ENCODE results near the gene CDC42EP4. TPM values are rescaled to one million over a fixed set of nuclear protein-coding genes. Genes with fewer than 3 reads are reported as not detected.

CDC42EP4 gene
- total and polyA plus RNA-seq, 4 donors: 50.4 to 106 (median 78.1) TPM

- 69% methylated on average over 4 of the region's 7 CpGs for WGBS (ENCODE audit: insufficient coverage)
- no peak overlapping the region for H3K4me3 ChIP-seq (ENCODE audit: low read depth, low read length)
- H3K27me3 ChIP-seq (ENCODE audit: control insufficient read depth, insufficient read depth, low read length): no peaks in the 10 kb centered on the region
- no peak for DNase-seq (ENCODE audit: low read depth in 4 of 6, low spot score in 6 of 6)
- H3K4me1 ChIP-seq (ENCODE audit: control insufficient read depth, insufficient read depth, low read length): peaks cover 32% of the 10 kb centered on the region
- peak overlapping the region; percentile 49 for H3K27ac ChIP-seq (ENCODE audit: low read depth, low read length)
- no peaks in the 10 kb centered on the region for H3K9me3 ChIP-seq (ENCODE audit: control insufficient read depth, insufficient read depth, low read length)
- peaks cover 19% of the 10 kb centered on the region for H3K36me3 ChIP-seq (ENCODE audit: control insufficient read depth, insufficient read depth, low read length)
Measured at GRCh38 chr17:73278049-73278464, 33.7 kb downstream of the CDC42EP4 start.

DNA sequence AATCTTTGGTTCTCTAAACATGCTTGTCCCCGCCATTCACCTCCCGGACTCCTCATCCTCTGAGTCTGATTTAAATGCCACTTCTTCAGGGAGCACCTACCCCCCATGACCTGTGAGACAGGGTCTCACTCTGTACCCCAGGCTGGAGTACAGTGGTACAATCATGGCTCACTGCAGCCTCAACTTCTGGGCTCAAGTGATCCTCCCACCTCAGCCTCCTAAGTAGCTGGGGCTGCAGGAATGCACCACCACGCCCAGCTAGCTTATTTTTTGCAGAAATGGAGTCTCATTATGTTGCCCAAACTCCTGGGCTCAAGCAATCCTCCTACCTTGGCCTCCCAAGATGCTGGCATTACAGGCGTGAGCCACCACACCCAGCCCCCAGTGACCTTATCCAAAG lies 37.3 kb downstream of the CDC42EP4 start:
- 96% methylated on average over 4 of the region's 4 CpGs for WGBS (ENCODE audit: insufficient coverage)
- no peak overlapping the region for H3K4me3 ChIP-seq (ENCODE audit: low read depth, low read length)
- no peak for DNase-seq (ENCODE audit: low read depth in 4 of 6, low spot score in 6 of 6)
- H3K27ac ChIP-seq (ENCODE audit: low read depth, low read length): no peak overlapping the region
- H3K27me3 ChIP-seq (ENCODE audit: control insufficient read depth, insufficient read depth, low read length): no peaks in the 10 kb centered on the region
- H3K36me3 ChIP-seq (ENCODE audit: control insufficient read depth, insufficient read depth, low read length): peaks cover 2% of the 10 kb centered on the region
- H3K9me3 ChIP-seq (ENCODE audit: control insufficient read depth, insufficient read depth, low read length): no peaks in the 10 kb centered on the region
- peaks cover 23% of the 10 kb centered on the region for H3K4me1 ChIP-seq (ENCODE audit: control insufficient read depth, insufficient read depth, low read length)

DNA sequence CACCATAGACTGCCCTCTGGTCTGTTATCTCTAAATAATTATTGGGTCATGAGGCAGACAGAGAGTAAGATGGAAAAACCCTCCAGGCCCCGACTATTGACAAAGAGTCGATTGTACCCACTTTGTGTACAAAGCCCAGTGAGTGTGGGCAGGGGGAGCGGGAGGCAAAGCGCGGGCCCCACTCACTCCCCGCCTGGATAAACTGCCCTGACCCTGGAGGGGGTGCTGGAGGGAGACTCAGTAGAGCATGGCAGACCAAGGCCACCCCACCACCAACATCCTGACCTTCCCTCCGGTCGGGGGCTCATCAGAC lies 38.9 kb downstream of the CDC42EP4 start:
- Histone ChIP-seq H3K9me3 (ENCODE audit: control insufficient read depth, insufficient read depth, low read length) (no peaks in the 10 kb centered on the region), H3K4me3 (ENCODE audit: low read depth, low read length) (no peak overlapping the region), H3K4me1 (ENCODE audit: control insufficient read depth, insufficient read depth, low read length) (peaks cover 18% of the 10 kb centered on the region), H3K36me3 (ENCODE audit: control insufficient read depth, insufficient read depth, low read length) (peaks cover 2% of the 10 kb centered on the region), H3K27me3 (ENCODE audit: control insufficient read depth, insufficient read depth, low read length) (no peaks in the 10 kb centered on the region), H3K27ac (ENCODE audit: low read depth, low read length) (no peak overlapping the region)
- DNase-seq (ENCODE audit: low read depth in 4 of 6, low spot score in 6 of 6): peak in 1 of 6 donors; percentile 46
- WGBS (ENCODE audit: insufficient coverage): 30% methylated on average over 2 of the region's 8 CpGs

DNA sequence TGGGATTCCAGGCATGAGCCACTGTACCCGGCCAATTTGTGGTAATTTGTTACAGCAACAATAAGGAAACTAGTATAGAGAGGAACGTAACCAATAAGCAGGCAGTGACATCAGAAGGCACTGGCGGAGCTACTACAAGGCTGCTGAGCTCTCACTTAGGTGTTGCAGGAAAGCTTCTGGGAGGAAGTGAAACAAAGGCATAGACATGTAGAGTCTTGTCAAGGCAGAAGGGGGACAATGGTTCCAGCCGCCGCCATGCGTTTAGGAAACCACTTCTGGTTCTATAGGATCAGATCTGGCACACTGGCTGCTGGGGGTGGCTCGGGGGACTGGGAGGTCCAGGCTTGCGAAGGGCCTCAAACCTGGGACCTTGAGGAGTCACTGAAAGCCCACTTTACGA lies 40.7 kb downstream of the CDC42EP4 start:
- 88% methylated on average over 7 of the region's 9 CpGs for WGBS (ENCODE audit: insufficient coverage)
- Histone ChIP-seq H3K36me3 (ENCODE audit: control insufficient read depth, insufficient read depth, low read length) (no peaks in the 10 kb centered on the region), H3K27me3 (ENCODE audit: control insufficient read depth, insufficient read depth, low read length) (no peaks in the 10 kb centered on the region), H3K27ac (ENCODE audit: low read depth, low read length) (no peak overlapping the region), H3K4me3 (ENCODE audit: low read depth, low read length) (no peak overlapping the region), H3K4me1 (ENCODE audit: control insufficient read depth, insufficient read depth, low read length) (peaks cover 35% of the 10 kb centered on the region), H3K9me3 (ENCODE audit: control insufficient read depth, insufficient read depth, low read length) (no peaks in the 10 kb centered on the region)
- no peak for DNase-seq (ENCODE audit: low read depth in 4 of 6, low spot score in 6 of 6)

DNA sequence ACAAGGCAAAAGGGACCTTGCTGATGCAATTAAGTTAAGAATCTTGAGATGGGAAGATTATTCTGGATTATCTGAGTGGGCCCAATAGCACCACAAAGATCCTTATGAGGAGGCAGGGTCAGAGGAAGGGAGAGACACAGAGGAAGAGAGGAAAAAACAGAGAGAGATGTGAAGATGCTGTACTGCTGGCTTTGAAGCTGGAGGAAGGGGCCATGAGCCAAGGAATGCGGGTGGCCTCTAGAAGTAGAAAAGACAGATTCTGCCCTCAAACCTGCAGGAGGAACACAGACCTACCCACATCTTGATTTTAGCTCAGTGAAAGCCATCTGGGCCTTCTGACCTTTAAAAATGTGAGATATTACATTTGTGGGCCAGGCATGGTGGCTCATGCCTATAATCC lies 42.0 kb downstream of the CDC42EP4 start:
- H3K27me3 ChIP-seq (ENCODE audit: control insufficient read depth, insufficient read depth, low read length): no peaks in the 10 kb centered on the region
- no CpG with 5 or more reads among the region's 1 CpG for WGBS (ENCODE audit: insufficient coverage)
- no peak overlapping the region for H3K27ac ChIP-seq (ENCODE audit: low read depth, low read length)
- DNase-seq (ENCODE audit: low read depth in 4 of 6, low spot score in 6 of 6): no peak
- no peaks in the 10 kb centered on the region for H3K36me3 ChIP-seq (ENCODE audit: control insufficient read depth, insufficient read depth, low read length)
- peaks cover 35% of the 10 kb centered on the region for H3K4me1 ChIP-seq (ENCODE audit: control insufficient read depth, insufficient read depth, low read length)
- H3K9me3 ChIP-seq (ENCODE audit: control insufficient read depth, insufficient read depth, low read length): no peaks in the 10 kb centered on the region
- no peak overlapping the region for H3K4me3 ChIP-seq (ENCODE audit: low read depth, low read length)

DNA sequence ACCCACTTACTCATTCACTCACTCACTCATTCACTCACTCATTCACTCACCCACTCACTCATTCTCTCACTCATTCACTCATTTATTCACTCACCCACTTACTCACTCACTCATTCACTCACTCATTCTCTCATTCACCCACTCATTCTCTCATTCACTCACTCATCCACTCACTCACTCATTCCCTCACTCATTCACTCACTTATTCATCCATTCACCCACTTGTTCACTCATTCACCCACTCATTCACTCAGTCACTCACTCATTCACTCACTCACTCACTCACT lies 42.5 kb downstream of the CDC42EP4 start:
- DNase-seq (ENCODE audit: low read depth in 4 of 6, low spot score in 6 of 6): no peak
- H3K27ac ChIP-seq (ENCODE audit: low read depth, low read length): no peak overlapping the region
- H3K4me3 ChIP-seq (ENCODE audit: low read depth, low read length): no peak overlapping the region
- peaks cover 35% of the 10 kb centered on the region for H3K4me1 ChIP-seq (ENCODE audit: control insufficient read depth, insufficient read depth, low read length)
- no peaks in the 10 kb centered on the region for H3K9me3 ChIP-seq (ENCODE audit: control insufficient read depth, insufficient read depth, low read length)
- H3K27me3 ChIP-seq (ENCODE audit: control insufficient read depth, insufficient read depth, low read length): no peaks in the 10 kb centered on the region
- no peaks in the 10 kb centered on the region for H3K36me3 ChIP-seq (ENCODE audit: control insufficient read depth, insufficient read depth, low read length)

DNA sequence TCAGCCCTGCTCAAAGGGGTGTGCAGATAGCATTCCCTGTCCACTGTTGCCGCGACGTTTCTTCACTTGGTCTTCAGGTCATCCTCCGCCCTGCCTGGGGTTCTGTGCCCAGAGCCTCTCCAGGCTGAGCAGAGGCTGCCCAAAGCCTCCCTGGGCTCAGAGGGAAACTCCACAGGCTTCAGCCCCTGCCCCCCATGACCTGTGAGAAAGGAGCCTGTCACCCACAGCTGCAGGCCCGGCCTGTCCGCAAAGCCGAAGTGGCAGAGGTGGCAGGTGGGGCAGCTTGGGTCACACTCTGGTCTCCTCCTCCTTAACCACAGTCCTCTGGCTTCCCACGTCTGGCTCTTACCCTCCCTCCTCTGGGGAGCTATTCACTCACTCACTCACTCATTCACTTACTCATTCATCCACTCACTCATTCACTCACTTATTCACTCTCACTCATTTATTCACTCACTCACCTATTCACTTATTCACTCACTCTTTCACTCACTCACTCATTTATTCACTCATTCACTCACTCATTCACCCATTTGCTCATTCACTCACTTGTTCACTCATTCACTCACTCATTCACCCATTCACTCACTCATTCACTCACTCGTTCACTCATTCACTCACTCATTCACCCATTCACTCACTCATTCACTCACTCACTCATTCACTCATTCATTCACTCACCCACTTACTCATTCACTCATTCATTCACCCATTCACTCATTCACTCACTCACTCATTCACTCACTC lies 43.0 kb downstream of the CDC42EP4 start:
- H3K4me1 ChIP-seq (ENCODE audit: control insufficient read depth, insufficient read depth, low read length): peaks cover 35% of the 10 kb centered on the region
- H3K9me3 ChIP-seq (ENCODE audit: control insufficient read depth, insufficient read depth, low read length): no peaks in the 10 kb centered on the region
- WGBS (ENCODE audit: insufficient coverage): 93% methylated on average over 9 of the region's 9 CpGs
- DNase-seq (ENCODE audit: low read depth in 4 of 6, low spot score in 6 of 6): no peak
- H3K27me3 ChIP-seq (ENCODE audit: control insufficient read depth, insufficient read depth, low read length): no peaks in the 10 kb centered on the region
- H3K4me3 ChIP-seq (ENCODE audit: low read depth, low read length): no peak overlapping the region
- H3K36me3 ChIP-seq (ENCODE audit: control insufficient read depth, insufficient read depth, low read length): no peaks in the 10 kb centered on the region
- H3K27ac ChIP-seq (ENCODE audit: low read depth, low read length): no peak overlapping the region

DNA sequence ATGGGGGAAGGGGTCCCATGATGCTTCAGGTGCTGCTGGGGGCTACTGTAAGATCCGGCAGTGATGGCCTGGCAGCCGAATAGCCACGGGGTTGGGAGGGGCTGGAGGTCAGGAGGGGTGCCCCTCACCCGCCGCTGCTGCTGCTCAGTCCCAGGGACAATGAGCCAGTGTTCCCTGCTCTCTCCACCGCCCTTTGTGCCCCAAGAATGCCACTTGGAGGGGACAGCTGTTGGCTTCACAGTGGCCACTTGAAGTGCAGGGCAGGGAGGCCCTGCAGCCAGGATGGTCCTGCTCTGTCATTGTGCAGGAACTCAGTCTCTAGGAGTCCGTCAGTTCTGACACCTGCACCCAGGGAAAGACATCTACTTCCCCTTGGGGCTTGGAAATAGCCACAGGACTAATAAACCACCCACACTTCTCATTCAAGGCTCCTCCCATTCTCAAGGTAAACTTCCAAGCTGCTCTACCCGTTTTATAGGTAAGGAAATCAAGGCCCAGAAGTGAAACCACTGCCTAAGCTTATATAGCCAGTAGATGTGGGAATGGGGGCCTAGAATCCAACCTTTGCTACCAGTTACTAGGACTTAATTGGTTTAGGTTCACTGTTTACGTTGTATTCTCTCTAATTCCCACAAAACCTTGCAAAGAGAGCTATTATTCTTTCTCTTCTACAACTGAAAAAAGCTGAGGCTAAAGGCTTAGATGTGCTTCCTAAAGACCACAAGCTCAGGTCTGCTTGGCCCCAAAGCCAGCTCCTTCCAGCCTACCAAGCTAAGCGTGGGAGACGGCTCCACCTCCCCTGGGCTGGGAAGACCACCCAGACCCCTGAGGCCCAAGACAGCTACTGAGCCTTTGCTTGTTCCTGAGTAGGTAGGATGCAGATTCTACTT lies 43.9 kb downstream of the CDC42EP4 start:
- Histone ChIP-seq H3K27me3 (ENCODE audit: control insufficient read depth, insufficient read depth, low read length) (no peaks in the 10 kb centered on the region), H3K4me1 (ENCODE audit: control insufficient read depth, insufficient read depth, low read length) (peaks cover 38% of the 10 kb centered on the region), H3K9me3 (ENCODE audit: control insufficient read depth, insufficient read depth, low read length) (no peaks in the 10 kb centered on the region), H3K4me3 (ENCODE audit: low read depth, low read length) (no peak overlapping the region), H3K27ac (ENCODE audit: low read depth, low read length) (peak overlapping the region; percentile 16), H3K36me3 (ENCODE audit: control insufficient read depth, insufficient read depth, low read length) (no peaks in the 10 kb centered on the region)
- 40% methylated on average over 8 of the region's 11 CpGs for WGBS (ENCODE audit: insufficient coverage)
- peak in 1 of 6 donors; percentile 64 for DNase-seq (ENCODE audit: low read depth in 4 of 6, low spot score in 6 of 6)

- no peaks in the 10 kb centered on the region for H3K36me3 ChIP-seq (ENCODE audit: control insufficient read depth, insufficient read depth, low read length)
- 82% methylated on average over 9 of the region's 11 CpGs for WGBS (ENCODE audit: insufficient coverage)
- no peaks in the 10 kb centered on the region for H3K9me3 ChIP-seq (ENCODE audit: control insufficient read depth, insufficient read depth, low read length)
- no peak overlapping the region for H3K4me3 ChIP-seq (ENCODE audit: low read depth, low read length)
- H3K27ac ChIP-seq (ENCODE audit: low read depth, low read length): no peak overlapping the region
- no peaks in the 10 kb centered on the region for H3K27me3 ChIP-seq (ENCODE audit: control insufficient read depth, insufficient read depth, low read length)
- DNase-seq (ENCODE audit: low read depth in 4 of 6, low spot score in 6 of 6): peak in 1 of 6 donors; percentile 65
- peaks cover 44% of the 10 kb centered on the region for H3K4me1 ChIP-seq (ENCODE audit: control insufficient read depth, insufficient read depth, low read length)
Measured at GRCh38 chr17:73266796-73267195, 45.0 kb downstream of the CDC42EP4 start.

Data from spinal cord (tissue), 10 donors.